NOMO-1 treated with dmso at 0.1 percent for 144 hours (cell line): ENCODE data around the gene UBR7.
"Not testable (repeated sequence)": the region's sequence is repeated elsewhere in the genome, so short reads cannot be mapped to it uniquely, and the experiment has no call there.

Source experiments
- DNase-seq: peaks from one replicate; lab custom pipeline; 2025; ENCODE audit not compliant: unreplicated experiment; lab: John Stamatoyannopoulos, UW

The UBR7 gene

GRCh38 chr14:93206793-93207467, at the start of gene UBR7, which contains the start of gene GON7:
Gene UBR7 (plus strand): TSS chr14:93207256. CDS start chr14:93207292, 36 bp downstream.
Gene GON7 (minus strand): TSS chr14:93207065. CDS start chr14:93207037, 28 bp downstream.
- peak; percentile 97 for DNase-seq

- DNase-seq = not testable (repeated sequence)
These were observed 48.7 kb upstream of the UBR7 start for GRCh38 chr14:93158349-93158748.

- DNase-seq = not testable (repeated sequence)
These were observed 47.3 kb upstream of the UBR7 start for GRCh38 chr14:93159625-93160352.

- no peak for DNase-seq
These were observed 46.7 kb upstream of the UBR7 start for GRCh38 chr14:93160353-93160801.

- DNase-seq = no peak
These were observed 45.6 kb upstream of the UBR7 start for GRCh38 chr14:93161411-93161940.

- DNase-seq = no peak
These were observed 43.5 kb upstream of the UBR7 start for GRCh38 chr14:93163564-93163963.

- DNase-seq = not testable (repeated sequence)
These were observed 41.5 kb upstream of the UBR7 start for GRCh38 chr14:93165271-93166265.

- DNase-seq = not testable (repeated sequence)
These were observed 38.4 kb upstream of the UBR7 start for GRCh38 chr14:93168610-93169009.

- not testable (repeated sequence) for DNase-seq
These were observed 37.4 kb upstream of the UBR7 start for GRCh38 chr14:93169619-93170018.

- not testable (repeated sequence) for DNase-seq
These were observed 36.9 kb upstream of the UBR7 start for GRCh38 chr14:93170141-93170540.

- DNase-seq = no peak
These were observed 35.7 kb upstream of the UBR7 start for GRCh38 chr14:93171376-93171775.

GRCh38 chr14:93173943-93174395, 33.1 kb upstream of the UBR7 start:
- DNase-seq = no peak

- not testable (repeated sequence) for DNase-seq
These were observed 32.3 kb upstream of the UBR7 start for GRCh38 chr14:93174731-93175130.

- no peak for DNase-seq
These were observed 31.6 kb upstream of the UBR7 start for GRCh38 chr14:93175492-93175891.

GRCh38 chr14:93183596-93184317, 23.3 kb upstream of the UBR7 start:
- DNase-seq = no peak

GRCh38 chr14:93184391-93185348, 22.4 kb upstream of the UBR7 start, which contains the start of the genes LYSET and MOAP1:
Gene LYSET (plus strand): TSS chr14:93185317. CDS start chr14:93185406, 89 bp downstream.
Gene MOAP1 (minus strand): TSS chr14:93184897. CDS start chr14:93184242, 655 bp downstream.
- peak; percentile 75 for DNase-seq

- no peak for DNase-seq
These were observed 21.7 kb upstream of the UBR7 start for GRCh38 chr14:93185349-93185720.

- no peak for DNase-seq
These were observed 20.6 kb upstream of the UBR7 start for GRCh38 chr14:93186466-93186865.

GRCh38 chr14:93186956-93187355, 20.1 kb upstream of the UBR7 start:
- DNase-seq = no peak
